ENCODE results near the gene UBTFL1. TPM values are rescaled to one million over a fixed set of nuclear protein-coding genes. Genes with fewer than 3 reads are reported as not detected.
"Not testable (repeated sequence)": the region's sequence is repeated elsewhere in the genome, so short reads cannot be mapped to it uniquely, and the experiment has no call there.

Gene UBTFL1
- polyA plus RNA-seq (ENCODE audit: insufficient read length in 3 of 3): not detected

- DNase-seq (ENCODE audit: low read depth in 3 of 3, low spot score in 2 of 3): not testable (repeated sequence)
Observed at GRCh38 chr11:90085650-90086049, at the start of gene UBTFL1. Gene UBTFL1, plus strand, starts transcription at chr11:90085950. Its CDS starts 0 bp downstream, at chr11:90085950.

GRCh38 chr11:90051591-90052209, 34.0 kb upstream of the UBTFL1 start:
- not testable (repeated sequence) for DNase-seq (ENCODE audit: low read depth in 3 of 3, low spot score in 2 of 3)

GRCh38 chr11:90052311-90052710, 33.4 kb upstream of the UBTFL1 start:
- DNase-seq (ENCODE audit: low read depth in 3 of 3, low spot score in 2 of 3): not testable (repeated sequence)

GRCh38 chr11:90053545-90053944, 32.2 kb upstream of the UBTFL1 start:
- DNase-seq (ENCODE audit: low read depth in 3 of 3, low spot score in 2 of 3): not testable (repeated sequence)

DNA sequence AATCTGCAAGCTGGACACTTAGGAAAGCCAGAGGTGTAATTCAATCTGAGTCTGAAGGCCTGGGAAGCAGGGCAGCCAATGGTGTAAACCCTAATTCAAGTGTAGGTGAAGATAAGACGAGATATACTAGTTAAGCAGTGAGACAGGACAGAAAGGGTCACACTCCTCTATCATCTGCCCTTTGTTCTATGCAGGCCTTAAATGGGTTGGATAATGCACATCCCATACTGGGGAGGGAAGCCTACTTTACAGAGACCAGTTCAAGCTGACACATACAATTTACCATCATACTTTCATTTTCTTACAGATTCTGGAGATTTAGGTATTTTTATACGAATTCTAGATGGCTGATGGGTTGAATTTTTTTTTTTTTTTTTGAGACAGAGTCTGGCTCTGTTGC, 3.0 kb downstream of the UBTFL1 start:
- not testable (repeated sequence) for DNase-seq (ENCODE audit: low read depth in 3 of 3, low spot score in 2 of 3)

DNA sequence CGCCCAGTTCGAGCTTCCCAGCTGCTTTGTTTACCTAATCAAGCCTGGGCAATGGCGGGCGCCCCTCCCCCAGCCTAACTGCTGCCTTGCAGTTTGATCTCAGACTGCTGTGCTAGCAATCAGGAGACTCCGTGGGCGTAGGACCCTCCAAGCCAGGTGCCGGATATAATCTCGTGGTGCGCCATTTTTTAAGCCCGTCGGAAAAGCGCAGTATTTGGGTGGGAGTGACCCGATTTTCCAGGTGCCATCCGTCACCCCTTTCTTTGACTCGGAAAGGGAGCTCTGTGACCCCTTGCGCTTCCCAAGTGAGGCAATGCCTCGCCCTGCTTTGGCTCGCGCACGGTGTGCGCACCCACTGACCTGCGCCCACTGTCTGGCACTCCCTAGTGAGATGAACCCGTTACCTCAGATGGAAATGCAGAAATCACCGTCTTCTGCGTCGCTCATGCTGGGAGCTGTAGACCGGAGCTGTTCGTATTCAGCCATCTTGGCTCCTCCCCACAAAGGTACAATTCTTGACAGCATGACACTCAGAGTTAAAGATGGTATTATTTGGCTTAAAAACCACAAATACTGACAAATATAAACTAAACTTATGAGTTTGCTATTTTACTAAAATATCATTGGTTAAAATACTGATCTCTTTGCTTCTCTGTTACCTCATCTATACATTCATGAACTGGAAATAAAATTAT, 9.6 kb downstream of the UBTFL1 start:
- DNase-seq (ENCODE audit: low read depth in 3 of 3, low spot score in 2 of 3): not testable (repeated sequence)

DNA sequence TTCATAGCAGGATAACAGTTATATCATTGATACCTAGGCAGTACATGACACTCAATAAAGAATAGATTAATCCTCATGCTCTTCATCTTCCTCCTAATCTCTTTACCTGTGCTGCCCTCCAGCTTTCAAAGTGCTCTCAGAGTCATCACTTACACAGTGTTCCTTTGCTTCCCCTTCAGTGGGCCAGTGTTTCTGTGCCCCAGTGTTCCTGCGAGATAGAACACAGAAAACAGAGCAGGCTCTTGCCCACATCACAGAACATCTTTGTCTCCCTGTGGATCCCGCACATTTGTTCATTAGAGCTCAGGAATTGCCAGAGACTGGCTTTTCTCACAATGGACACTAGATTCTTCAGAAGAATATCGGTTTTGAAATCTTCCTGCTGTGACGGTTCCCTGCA, 12.5 kb downstream of the UBTFL1 start:
- not testable (repeated sequence) for DNase-seq (ENCODE audit: low read depth in 3 of 3, low spot score in 2 of 3)

GRCh38 chr11:90100431-90100830, 14.7 kb downstream of the UBTFL1 start:
- DNase-seq (ENCODE audit: low read depth in 3 of 3, low spot score in 2 of 3): no peak

GRCh38 chr11:90113541-90113940, 27.8 kb downstream of the UBTFL1 start:
- DNase-seq (ENCODE audit: low read depth in 3 of 3, low spot score in 2 of 3): no peak

GRCh38 chr11:90120191-90120590, 34.4 kb downstream of the UBTFL1 start:
- DNase-seq (ENCODE audit: low read depth in 3 of 3, low spot score in 2 of 3): no peak

GRCh38 chr11:90124371-90124770, 38.6 kb downstream of the UBTFL1 start:
- no peak for DNase-seq (ENCODE audit: low read depth in 3 of 3, low spot score in 2 of 3)

- DNase-seq (ENCODE audit: low read depth in 3 of 3, low spot score in 2 of 3): no peak
Observed at GRCh38 chr11:90124946-90125345, 39.2 kb downstream of the UBTFL1 start.

DNA sequence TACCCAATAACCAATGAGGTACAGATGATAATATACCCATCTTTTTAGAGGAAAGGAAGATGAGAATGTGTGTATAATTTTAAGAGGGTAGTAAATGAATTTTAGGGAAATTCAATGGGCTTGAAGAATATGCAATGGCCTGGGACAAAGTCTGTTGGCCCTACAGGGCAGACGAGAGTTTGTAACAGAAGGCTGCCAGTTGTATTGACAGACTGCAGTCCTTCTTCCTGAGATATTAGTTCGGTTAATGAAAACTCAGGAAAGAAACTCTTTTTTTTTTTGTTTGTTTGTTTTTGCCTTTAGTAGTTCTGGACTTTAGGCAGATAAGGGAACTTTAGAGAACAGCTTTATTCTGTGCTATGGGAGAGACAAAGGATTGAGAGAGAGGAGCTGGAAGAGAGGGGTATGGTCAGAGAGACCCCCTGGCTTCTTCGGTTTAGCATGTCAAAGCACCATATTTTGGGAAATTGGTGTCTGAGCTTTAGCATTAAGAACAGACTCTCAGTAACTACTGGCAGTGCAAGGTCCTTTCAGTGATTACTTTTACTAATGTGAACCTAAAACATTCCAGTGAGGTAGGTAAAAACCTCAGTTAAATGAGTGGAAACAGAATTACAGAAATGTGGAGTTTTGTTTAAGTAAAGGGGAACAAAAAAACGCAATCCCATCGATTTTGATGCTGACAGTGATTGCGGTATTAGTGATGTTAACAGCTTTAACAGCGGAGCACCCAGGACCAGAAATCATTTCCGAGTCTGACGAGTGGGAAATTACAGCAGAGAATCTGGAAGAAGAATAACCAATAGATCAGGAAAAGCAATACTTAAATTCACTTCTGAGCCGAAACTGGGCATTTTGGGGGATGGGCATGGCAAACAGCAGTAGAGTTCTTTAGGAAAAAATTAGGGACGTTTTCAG, 48.1 kb downstream of the UBTFL1 start:
- DNase-seq (ENCODE audit: low read depth in 3 of 3, low spot score in 2 of 3): peak in 1 of 3 donors; percentile 20

GRCh38 chr11:90134478-90135003, 48.8 kb downstream of the UBTFL1 start, which contains the start of gene NAALAD2:
Gene NAALAD2, plus strand, starts transcription at chr11:90134663. Its CDS starts 96 bp downstream, at chr11:90134759.
- DNase-seq (ENCODE audit: low read depth in 3 of 3, low spot score in 2 of 3): peak; percentile 33 to 53 (median 41)

- peak in 1 of 3 donors; percentile 34 for DNase-seq (ENCODE audit: low read depth in 3 of 3, low spot score in 2 of 3)
Observed at GRCh38 chr11:90135016-90135415, 49.3 kb downstream of the UBTFL1 start.

Other genes with a start within 250 kb of the UBTFL1 start
- not detected for gene TRIM64B, start 207.5 kb upstream of the UBTFL1 start, polyA plus RNA-seq (ENCODE audit: insufficient read length in 3 of 3)
- gene TRIM49D1, start 163.7 kb upstream of the UBTFL1 start, polyA plus RNA-seq (ENCODE audit: insufficient read length in 3 of 3): not detected
- not detected for gene TRIM49D2, start 161.9 kb upstream of the UBTFL1 start, polyA plus RNA-seq (ENCODE audit: insufficient read length in 3 of 3)
- gene TRIM64, start 119.9 kb upstream of the UBTFL1 start, polyA plus RNA-seq (ENCODE audit: insufficient read length in 3 of 3): not detected
- not detected for gene TRIM49C, start 54.8 kb upstream of the UBTFL1 start, polyA plus RNA-seq (ENCODE audit: insufficient read length in 3 of 3)
- gene NAALAD2, start 48.7 kb downstream of the UBTFL1 start, polyA plus RNA-seq (ENCODE audit: insufficient read length in 3 of 3): 10 to 100 TPM; 19.5 to 27.7 (median 24.0) TPM
- gene CHORDC1, start 137.1 kb downstream of the UBTFL1 start, polyA plus RNA-seq (ENCODE audit: insufficient read length in 3 of 3): 10 to 100 TPM; 44.6 to 50.9 (median 47.3) TPM

Data from right renal cortex interstitium (tissue), 3 donors.